RWPE1 (cell line): ENCODE data around the gene RNF111.

Source experiments
- CTCF ChIA-PET: fragments of 350-600 bp; sonication (Branson Sonifier 250); formaldehyde crosslinking; extraction: SDS; loops from one replicate; lab custom pipeline; 2021; lab: Yijun Ruan, JAX
- POLR2A ChIA-PET: fragments of 400-600 bp; formaldehyde crosslinking; extraction: SDS; loops from one replicate; lab custom pipeline; 2020; ENCODE audit warnings: antibody characterized with exemption; ENCODE audit not compliant: low non-redundant PET; lab: Yijun Ruan, JAX
- DNase-seq: peaks from one replicate; pipeline ENCODE4 v3.0.0; 2012; ENCODE audit warnings: low spot score
- H3K27ac ChIP-seq: fragments of 450-650 bp; 2 replicates; pipeline ENCODE4 v1.5.1; 2017
- TF ChIP-seq, protein P1 (sequence below): fragments of 450-650 bp; conservative IDR thresholded peaks from 2 replicates; pipeline ENCODE4 v1.5.1; 2017; ENCODE audit warnings: low read depth, mild to moderate bottlenecking

RNF111 gene

DNA sequence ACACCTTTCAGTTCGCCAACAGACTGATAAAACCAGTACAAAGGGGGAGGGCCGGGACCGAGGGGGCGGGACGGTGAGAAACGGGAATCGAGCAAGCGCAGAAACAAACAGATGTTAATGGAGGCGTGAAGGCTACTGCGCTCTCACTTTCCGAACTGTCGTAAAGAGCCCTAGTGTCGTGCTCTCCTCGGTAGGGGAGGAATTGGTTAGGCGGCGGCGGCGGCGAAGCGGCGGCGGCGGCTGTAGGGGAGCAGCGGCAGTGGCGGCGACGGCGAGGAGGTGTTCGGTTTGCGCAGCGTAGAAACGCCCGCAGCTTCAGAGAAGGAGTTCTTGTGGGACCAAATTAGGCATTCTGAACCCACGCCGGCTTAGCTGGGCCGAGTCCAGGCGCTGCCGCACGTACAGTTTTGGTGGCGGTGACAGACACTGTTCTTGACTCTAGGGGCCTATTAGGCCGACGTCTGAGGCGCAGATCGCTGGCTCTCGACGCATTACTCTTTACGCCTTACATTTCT is at the start of gene RNF111:
RNF111 (plus strand) TSS at position 173 of the 515 bp plus-strand sequence. CDS start 43,160 bp downstream, outside the sequence.
- TF ChIP-seq, protein P1, sequence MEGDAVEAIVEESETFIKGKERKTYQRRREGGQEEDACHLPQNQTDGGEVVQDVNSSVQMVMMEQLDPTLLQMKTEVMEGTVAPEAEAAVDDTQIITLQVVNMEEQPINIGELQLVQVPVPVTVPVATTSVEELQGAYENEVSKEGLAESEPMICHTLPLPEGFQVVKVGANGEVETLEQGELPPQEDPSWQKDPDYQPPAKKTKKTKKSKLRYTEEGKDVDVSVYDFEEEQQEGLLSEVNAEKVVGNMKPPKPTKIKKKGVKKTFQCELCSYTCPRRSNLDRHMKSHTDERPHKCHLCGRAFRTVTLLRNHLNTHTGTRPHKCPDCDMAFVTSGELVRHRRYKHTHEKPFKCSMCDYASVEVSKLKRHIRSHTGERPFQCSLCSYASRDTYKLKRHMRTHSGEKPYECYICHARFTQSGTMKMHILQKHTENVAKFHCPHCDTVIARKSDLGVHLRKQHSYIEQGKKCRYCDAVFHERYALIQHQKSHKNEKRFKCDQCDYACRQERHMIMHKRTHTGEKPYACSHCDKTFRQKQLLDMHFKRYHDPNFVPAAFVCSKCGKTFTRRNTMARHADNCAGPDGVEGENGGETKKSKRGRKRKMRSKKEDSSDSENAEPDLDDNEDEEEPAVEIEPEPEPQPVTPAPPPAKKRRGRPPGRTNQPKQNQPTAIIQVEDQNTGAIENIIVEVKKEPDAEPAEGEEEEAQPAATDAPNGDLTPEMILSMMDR = no peak
- DNase-seq = peak; percentile 97
- H3K27ac ChIP-seq = peak within 1 kb of the TSS; percentile 88
- ChIA-PET POLR2A (interaction anchor here (0.9 kb wide), 1 partner anchor 21 kb away, joined by 3 read pairs; no protein-coding TSS in a partner anchor), CTCF (interaction anchor here (0.6 kb wide), 1 partner anchor 31 kb away, joined by 3 read pairs; no protein-coding TSS in a partner anchor)

DNA sequence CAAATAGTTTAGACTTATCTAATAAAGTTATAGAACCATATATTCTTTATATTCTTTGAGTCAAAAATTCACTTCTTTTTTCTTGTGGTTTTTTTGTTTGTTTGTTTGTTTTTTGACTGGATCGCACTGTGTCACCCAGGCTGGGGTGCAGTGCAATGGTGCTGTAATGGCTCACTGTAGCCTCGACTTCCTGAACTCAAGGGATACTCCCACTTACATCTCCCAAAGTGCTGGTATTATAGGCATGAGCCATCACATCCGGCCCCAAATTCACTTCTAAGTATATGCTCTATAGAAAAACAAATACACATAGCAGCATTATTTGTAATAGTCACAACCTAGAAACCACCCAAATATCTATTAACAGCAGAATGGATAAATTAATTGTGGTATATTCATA is 40.3 kb upstream of the RNF111 start:
- ChIA-PET CTCF (no interaction called here), POLR2A (no interaction called here)
- TF ChIP-seq, protein P1 = no peak
- no peak for DNase-seq
- no peak overlapping the region for H3K27ac ChIP-seq

DNA sequence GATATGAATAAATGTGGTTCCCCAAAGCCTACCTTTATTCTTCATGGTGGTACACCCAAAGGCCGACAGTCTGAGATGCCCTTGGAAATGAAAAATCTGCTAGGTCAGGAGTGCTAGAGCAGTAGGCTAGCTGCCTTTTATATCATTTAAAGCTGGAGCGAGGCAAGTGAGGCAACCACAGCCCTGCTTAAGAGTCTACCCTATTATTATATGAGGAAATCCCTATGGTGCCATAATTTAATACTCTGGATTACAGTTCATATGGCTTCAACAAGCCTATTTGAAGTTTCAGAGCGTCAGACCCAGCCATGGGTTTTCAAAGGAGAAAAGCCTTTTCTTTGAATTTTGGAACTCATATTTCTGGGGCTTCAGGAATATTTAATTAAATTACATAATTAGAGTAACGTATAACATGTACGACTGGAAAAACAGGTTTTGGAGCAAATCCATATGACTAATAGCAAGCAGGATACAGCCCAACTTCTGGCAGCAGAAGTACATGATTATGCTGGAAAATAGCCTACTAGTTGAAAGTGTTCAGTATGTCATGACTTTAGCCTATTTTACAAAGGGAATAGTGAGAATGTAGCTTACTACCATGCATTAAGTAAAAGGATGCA is 36.0 kb upstream of the RNF111 start:
- ChIA-PET CTCF (no interaction called here), POLR2A (no interaction called here)
- no peak overlapping the region for H3K27ac ChIP-seq
- TF ChIP-seq, protein P1 = no peak
- DNase-seq = peak; percentile 70

DNA sequence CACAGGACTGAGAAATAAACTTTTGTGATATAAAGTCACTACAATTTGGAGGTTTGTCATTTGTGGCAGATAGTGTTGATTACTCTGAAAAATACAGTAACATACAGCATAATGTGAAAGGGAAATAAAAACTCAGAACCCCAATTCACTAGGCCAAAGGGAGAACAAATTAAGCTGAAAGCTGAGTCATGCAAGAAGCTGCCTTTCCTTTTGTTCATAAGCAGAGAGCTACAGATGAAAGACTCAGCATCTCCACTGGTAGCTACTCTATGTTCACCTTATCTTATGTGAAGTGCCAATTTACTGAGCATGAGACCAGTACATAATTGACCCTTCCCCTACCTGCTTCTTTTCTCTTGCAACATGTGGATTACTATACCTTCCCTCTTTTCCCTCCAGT is 34.7 kb upstream of the RNF111 start:
- ChIA-PET CTCF (interaction anchor here (0.7 kb wide), 1 partner anchor 28 kb away, joined by 3 read pairs; no protein-coding TSS in a partner anchor), POLR2A (no interaction called here)
- DNase-seq = no peak
- H3K27ac ChIP-seq = no peak overlapping the region
- TF ChIP-seq, protein P1 = no peak

DNA sequence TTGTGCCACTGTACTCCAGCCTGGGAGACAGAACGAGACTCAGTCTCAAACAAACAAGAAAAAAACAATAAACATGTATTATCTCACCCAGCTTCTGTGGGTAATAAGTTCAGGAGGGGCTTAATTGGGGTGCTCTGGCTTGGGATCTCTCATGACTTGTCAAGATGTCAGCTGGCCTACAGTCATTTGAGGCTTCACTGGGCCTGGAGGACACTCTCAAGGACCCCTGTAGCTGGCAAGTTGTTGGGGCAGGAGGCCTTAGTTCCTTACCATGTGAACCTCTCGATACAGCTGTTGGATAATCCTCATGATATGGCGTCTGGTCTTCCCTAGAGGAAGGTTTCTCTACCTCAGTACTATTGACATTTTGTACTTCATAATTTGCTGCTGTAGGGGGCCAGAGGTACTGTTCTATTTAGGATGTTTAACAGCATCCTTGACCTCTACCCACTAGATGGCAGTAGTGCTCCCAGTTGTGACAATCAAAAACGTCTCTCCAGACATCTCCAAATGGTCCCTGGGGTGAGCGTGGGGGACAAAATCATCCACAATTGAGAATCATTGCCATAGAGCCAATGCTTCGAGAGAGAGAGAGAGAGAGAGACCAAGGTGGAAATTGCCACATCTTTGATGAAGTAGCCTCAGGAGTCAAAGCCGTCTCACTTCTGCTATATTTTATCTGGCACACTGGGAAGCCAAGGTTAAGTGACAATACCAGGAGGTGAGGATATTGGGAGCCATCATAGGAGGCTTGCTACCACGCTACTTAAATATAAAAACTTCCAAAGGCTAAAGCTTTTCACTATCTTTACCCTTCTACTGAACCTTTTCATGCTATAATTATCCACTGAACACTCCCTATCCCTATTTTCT is 30.1 kb upstream of the RNF111 start:
- ChIA-PET CTCF (interaction anchor here (0.6 to 0.8 kb wide), 8 partner anchors 29 to 729 kb away, joined by 3 to 5 read pairs (median 3); partner anchors contain the start of gene RNF111), POLR2A (no interaction called here)
- TF ChIP-seq, protein P1 = peak; percentile 91
- peak; percentile 58 for DNase-seq
- no peak overlapping the region for H3K27ac ChIP-seq

DNA sequence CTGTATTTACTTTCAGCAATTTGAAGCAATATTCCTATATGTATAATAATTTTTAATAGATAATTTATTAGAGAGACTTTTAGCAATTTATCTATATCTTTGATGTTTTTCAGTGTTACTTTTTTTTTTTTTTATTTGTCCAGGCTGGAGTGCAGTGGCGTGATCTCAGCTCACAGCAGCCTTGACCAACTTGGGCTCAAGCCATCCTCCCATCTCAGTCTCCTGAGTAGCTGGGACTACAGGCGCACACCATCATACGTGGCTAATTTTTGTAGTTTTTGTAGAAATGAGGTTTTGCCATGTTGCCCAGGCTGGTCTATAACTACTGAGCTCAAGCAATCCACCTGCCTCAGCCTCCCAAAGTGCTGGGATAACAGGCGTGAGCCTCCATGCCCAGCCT is 28.7 kb upstream of the RNF111 start:
- H3K27ac ChIP-seq = no peak overlapping the region
- no peak for DNase-seq
- ChIA-PET CTCF (interaction anchor here (0.9 kb wide), 1 partner anchor 32 kb away, joined by 3 read pairs; no protein-coding TSS in a partner anchor), POLR2A (no interaction called here)
- TF ChIP-seq, protein P1 = no peak
